HepG2 (cell line): ENCODE results near the gene FNIP2. TPM values are rescaled to one million over a fixed set of nuclear protein-coding genes. Genes with fewer than 3 reads are reported as not detected.

ENCODE experiments used
- ARHGAP35 ChIP-seq: sonication (generic); formaldehyde crosslinking; IDR thresholded peaks from 2 replicates; pipeline ENCODE4 v1.9.0; 2022; ENCODE audit warnings: mild to moderate bottlenecking, inconsistent platforms, moderate library complexity, missing genetic modification reagents, borderline replicate concordance
- ARID4A ChIP-seq: sonication (generic); formaldehyde crosslinking; IDR thresholded peaks from 2 replicates; pipeline ENCODE4 v1.5.0; 2020; ENCODE audit warnings: mild to moderate bottlenecking, missing genetic modification reagents, borderline replicate concordance
- BRF2 ChIP-seq: sonication (generic); formaldehyde crosslinking; IDR thresholded peaks from 2 replicates; pipeline ENCODE4 v1.8.1; 2022; ENCODE audit warnings: mild to moderate bottlenecking, missing genetic modification reagents
- GATAD1 ChIP-seq: IDR thresholded peaks from 2 replicates; pipeline ENCODE4 v1.6.1; 2016; ENCODE audit warnings: missing genetic modification reagents, missing compliant biosample characterization
- GATAD2A ChIP-seq: IDR thresholded peaks from 2 replicates; pipeline ENCODE4 v1.6.1; 2016
- GMEB2 ChIP-seq: IDR thresholded peaks from 2 replicates; pipeline ENCODE4 v1.6.1; 2016; ENCODE audit warnings: missing biosample characterization, missing genetic modification reagents, low read depth
- HCFC1 ChIP-seq: fragments of 150-350 bp; IDR thresholded peaks from 2 replicates; pipeline ENCODE4 v1.6.1; 2014; ENCODE audit warnings: low read depth, low read length
- HNRNPUL1 ChIP-seq: fragments of 200-400 bp; formaldehyde crosslinking; IDR thresholded peaks from 2 replicates; pipeline ENCODE4 v1.6.1; 2017; ENCODE audit warnings: low read depth, mild to moderate bottlenecking, low read length, moderate library complexity
- KMT2A ChIP-seq: sonication (generic); formaldehyde crosslinking; IDR thresholded peaks from 2 replicates; pipeline ENCODE4 v1.4.0; 2020; ENCODE audit warnings: missing genetic modification reagents
- NKX3-1 ChIP-seq: sonication (generic); formaldehyde crosslinking; IDR thresholded peaks from 2 replicates; pipeline ENCODE4 v1.5.0; 2020; ENCODE audit warnings: missing genetic modification reagents
- REPIN1 ChIP-seq: sonication (generic); formaldehyde crosslinking; IDR thresholded peaks from 2 replicates; pipeline ENCODE4 v1.8.0; 2022; ENCODE audit warnings: missing genetic modification reagents, low read depth, mild to moderate bottlenecking, borderline replicate concordance
- SALL1 ChIP-seq: sonication (generic); formaldehyde crosslinking; IDR thresholded peaks from 2 replicates; pipeline ENCODE4 v1.8.0; 2022; ENCODE audit warnings: mild to moderate bottlenecking, missing genetic modification reagents
- SETDB1 ChIP-seq: sonication (generic); formaldehyde crosslinking; IDR thresholded peaks from 2 replicates; pipeline ENCODE4 v1.5.1; 2020; ENCODE audit warnings: missing genetic modification reagents, mild to moderate bottlenecking, borderline replicate concordance
- SP4 ChIP-seq: sonication (generic); formaldehyde crosslinking; IDR thresholded peaks from 2 replicates; pipeline ENCODE4 v1.8.1; 2023; ENCODE audit warnings: mild to moderate bottlenecking, missing genetic modification reagents
- TBX2 ChIP-seq: sonication (generic); formaldehyde crosslinking; IDR thresholded peaks from 2 replicates; pipeline ENCODE4 v1.5.0; 2020; ENCODE audit warnings: missing genetic modification reagents, mild to moderate bottlenecking, borderline replicate concordance
- YY1 ChIP-seq: IDR thresholded peaks from 2 replicates; pipeline ENCODE4 v1.6.1; 2011; ENCODE audit warnings: low read length, low read depth, moderate library complexity, mild to moderate bottlenecking; ENCODE audit not compliant: insufficient read depth, insufficient replicate concordance
- ZNF251 ChIP-seq: sonication (generic); formaldehyde crosslinking; IDR thresholded peaks from 2 replicates; pipeline ENCODE4 v1.9.0; 2021; ENCODE audit warnings: mild to moderate bottlenecking, missing genetic modification reagents
- ZNF33A ChIP-seq: sonication (generic); formaldehyde crosslinking; IDR thresholded peaks from 2 replicates; pipeline ENCODE4 v1.5.1; 2020; ENCODE audit warnings: missing genetic modification reagents, mild to moderate bottlenecking, moderate library complexity, borderline replicate concordance
- ZNF777 ChIP-seq: sonication (generic); formaldehyde crosslinking; IDR thresholded peaks from 2 replicates; pipeline ENCODE4 v1.4.0; 2020; ENCODE audit warnings: missing genetic modification reagents
- polyA plus RNA-seq, 8 experiments: library from polyadenylated mRNA; depleted of rRNA in 3 of 8; stranded (reverse) in 7 of 8; unstranded in 1 of 8; fragments of >200 nt; fragmentation: Illumina TruSeq in 4 of 8; extraction: Trizol in 4 of 8; gene quantifications; 2 replicates each; pipeline versions ENCODE4 v1.2.1 to v1.2.3, GENCODE V29; 2011 to 2016; ENCODE audit warnings: low read depth in 4 of 8, missing spikeins in 1 of 8, mixed read lengths in 1 of 8; ENCODE audit not compliant: insufficient read depth in 1 of 8
- total RNA-seq, 5 experiments: library from RNA; depleted of rRNA; stranded (reverse); fragments of >200 nt; fragmentation: Illumina TruSeq; extraction: Trizol; gene quantifications; 2 replicates each; pipeline ENCODE4 v1.2.3, GENCODE V29; 2016; ENCODE audit warnings: low read depth in 1 of 5
- TF ChIP-seq, protein P1 (sequence below): IDR thresholded peaks from 2 replicates; pipeline ENCODE4 v1.6.1; 2016; ENCODE audit warnings: missing compliant biosample characterization, missing genetic modification reagents, borderline replicate concordance

Gene FNIP2
- total and polyA plus RNA-seq, 2 of the 13 experiments (the other 11 are each of a cell fraction or from before 2014, with no cell fraction given) = 15.5 to 21.0 TPM

- TF ChIP-seq GMEB2 (CRISPR knock-in tag) (peak; percentile 44; the same call in 1 of the 2 replicates), ZNF33A (CRISPR knock-in tag) (peak; percentile 82; the same call in 1 of the 2 replicates), REPIN1 (peak; percentile 91), GATAD1 (CRISPR knock-in tag) (peak; percentile 92), SETDB1 (CRISPR knock-in tag) (no peak), BRF2 (CRISPR knock-in tag) (0 out of 2 replicates have a peak, but pooled peaks have one; percentile 36), YY1 (peak; percentile 72), SALL1 (peak; percentile 87), TBX2 (peak; percentile 82), ZNF251 (CRISPR knock-in tag) (no peak), HCFC1 (peak; percentile 35; the same call in 1 of the 2 replicates), ARID4A (CRISPR knock-in tag) (peak; percentile 98), KMT2A (peak; percentile 96), HNRNPUL1 (no peak), ZNF777 (CRISPR knock-in tag) (peak; percentile 69), SP4 (CRISPR knock-in tag) (peak; percentile 79), ARHGAP35 (CRISPR knock-in tag) (peak; percentile 79), GATAD2A (CRISPR knock-in tag) (peak; percentile 55), NKX3-1 (CRISPR knock-in tag) (peak; percentile 88; the same call in 1 of the 2 replicates)
- TF ChIP-seq, protein P1, sequence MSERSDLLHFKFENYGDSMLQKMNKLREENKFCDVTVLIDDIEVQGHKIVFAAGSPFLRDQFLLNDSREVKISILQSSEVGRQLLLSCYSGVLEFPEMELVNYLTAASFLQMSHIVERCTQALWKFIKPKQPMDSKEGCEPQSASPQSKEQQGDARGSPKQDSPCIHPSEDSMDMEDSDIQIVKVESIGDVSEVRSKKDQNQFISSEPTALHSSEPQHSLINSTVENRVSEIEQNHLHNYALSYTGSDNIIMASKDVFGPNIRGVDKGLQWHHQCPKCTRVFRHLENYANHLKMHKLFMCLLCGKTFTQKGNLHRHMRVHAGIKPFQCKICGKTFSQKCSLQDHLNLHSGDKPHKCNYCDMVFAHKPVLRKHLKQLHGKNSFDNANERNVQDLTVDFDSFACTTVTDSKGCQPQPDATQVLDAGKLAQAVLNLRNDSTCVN (CRISPR knock-in tag) = peak; percentile 67
Observed at GRCh38 chr4:158722917-158723793, 45.7 kb upstream of the FNIP2 start, which contains the start of gene PPID (continued).
